ENCODE data around the gene RPS6KB2. TPM values are rescaled to one million over a fixed set of nuclear protein-coding genes. Genes with fewer than 3 reads are reported as not detected.

Gene RPS6KB2
- 55.4 and 121 TPM in 2 replicates for total RNA-seq

DNA sequence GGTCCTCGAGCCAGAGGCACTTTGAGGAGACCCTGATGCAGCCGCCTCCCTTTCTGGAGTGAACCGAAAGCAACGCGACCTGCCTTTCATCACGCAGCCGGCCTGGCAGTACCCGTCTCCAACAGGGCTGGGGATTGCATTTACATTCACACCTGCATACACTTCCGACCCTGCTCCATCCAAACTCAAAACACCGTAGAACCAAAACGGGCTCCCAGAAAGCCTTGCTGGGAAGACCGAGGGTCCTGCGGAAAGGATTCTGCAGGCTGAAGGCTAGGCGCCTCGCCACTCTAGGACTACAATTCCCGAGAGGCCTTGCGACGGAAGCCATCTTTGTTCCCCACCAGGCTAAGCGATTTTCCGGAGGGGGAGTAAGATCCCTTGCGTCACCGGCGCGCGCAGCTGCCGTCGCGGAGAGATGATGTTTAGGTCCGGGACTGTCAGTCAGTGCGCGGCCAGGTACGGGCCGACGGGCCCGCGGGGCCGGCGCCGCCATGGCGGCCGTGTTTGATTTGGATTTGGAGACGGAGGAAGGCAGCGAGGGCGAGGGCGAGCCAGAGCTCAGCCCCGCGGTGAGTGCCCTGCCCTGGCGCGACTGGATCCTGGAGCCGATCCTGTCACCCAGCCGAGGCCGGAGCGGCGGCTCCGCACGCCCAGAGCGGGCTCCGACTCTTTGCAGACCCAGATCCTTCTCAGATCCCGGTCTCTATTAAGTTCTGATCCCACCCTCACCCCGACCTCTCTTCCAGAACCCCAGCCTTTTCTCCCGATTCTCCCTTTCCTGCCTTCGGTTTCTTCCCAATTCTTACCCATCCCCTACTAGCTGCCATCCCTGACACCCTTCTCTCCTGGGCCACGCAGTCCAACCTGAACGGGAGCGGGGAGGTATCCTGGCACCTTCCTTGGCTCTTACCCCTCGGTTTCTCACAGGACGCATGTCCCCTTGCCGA, at the start of gene RPS6KB2:
TSS of gene RPS6KB2 (plus strand) at position 443 of the 950 bp plus-strand sequence. CDS start at position 495, 52 bp downstream.

DNA sequence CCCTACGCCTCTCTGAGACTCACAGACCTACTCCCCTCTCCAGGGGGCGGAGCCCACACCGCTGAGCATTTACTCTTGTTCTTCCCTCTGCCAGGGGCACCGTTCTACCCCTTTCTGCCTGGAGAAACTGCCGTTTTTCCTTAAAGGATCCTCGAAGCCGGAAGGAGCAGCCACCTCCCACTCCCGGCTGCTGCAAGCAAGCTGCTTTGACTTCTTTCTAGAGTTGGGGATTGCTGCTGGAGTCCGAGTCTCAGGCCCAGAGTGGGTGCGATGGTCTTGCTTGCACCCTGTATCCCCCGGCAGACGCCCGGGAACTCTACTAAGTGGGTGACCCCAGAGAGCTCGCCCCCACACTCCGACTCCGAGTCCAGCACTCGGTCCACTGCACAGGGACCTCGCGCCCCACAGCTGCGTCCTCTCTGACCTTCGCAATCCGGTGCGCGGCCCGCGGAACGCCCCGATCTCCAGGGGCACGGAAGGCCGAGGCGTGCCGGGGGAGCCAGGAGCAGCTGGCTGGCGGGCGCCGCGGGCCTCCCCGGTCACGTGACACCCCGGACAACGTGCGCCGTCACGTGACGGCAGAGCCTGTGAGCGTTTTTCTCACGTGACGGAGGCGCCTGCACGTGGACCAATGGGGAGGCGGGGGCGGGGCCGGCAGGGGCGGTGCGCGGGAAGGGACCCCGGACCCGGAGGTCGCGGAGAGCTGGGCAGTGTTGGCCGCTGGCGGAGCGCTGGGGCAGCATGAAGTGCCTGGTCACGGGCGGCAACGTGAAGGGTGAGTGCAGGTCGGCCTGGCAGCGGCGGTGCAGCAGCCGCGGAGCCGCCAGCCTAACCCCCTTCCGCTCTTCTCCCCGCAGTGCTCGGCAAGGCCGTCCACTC, 36.8 kb upstream of the RPS6KB2 start, which contains the start of gene RAD9A:
TSS of gene RAD9A (plus strand) at position 683 of the 879 bp plus-strand sequence. CDS start at position 742, 59 bp downstream.

DNA sequence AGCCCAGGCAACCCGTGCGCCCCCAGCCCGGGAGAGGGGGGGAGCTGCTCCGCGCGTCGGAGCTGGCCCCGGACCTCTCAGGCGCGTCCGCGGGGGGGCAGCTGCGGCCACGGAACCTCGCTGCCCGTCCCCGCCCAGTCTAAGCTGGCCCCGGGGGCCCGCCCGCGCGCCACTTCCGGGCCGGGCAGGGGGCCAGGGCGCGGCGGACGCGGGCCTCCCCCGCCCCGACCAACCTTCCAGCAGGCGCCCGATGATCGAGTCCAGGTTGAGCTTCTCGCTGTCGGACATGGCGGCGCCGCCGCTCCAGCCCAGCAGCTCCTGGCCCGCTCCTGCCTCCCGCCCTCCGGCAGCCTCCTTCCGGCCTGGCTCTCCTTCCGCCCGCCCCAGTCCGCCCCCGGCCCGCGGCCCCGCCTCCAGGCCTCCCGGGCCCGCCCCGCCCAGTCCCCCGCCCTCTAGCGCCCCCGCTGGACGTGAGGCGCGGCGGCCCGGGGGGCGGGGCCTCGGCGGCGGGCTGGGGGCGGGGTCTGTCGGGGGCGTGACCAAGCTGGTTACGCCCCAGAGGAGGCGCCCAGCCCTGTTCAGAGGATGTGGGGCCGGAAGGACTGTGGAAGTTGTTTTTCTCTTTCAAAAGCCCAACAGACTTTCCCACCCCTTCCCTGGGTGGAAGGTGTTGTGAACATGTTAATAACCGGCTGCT, 26.7 kb upstream of the RPS6KB2 start, which contains the start of gene PPP1CA:
TSS of gene PPP1CA (minus strand) at position 364 of the 697 bp plus-strand sequence. CDS start at position 288, 76 bp downstream.

DNA sequence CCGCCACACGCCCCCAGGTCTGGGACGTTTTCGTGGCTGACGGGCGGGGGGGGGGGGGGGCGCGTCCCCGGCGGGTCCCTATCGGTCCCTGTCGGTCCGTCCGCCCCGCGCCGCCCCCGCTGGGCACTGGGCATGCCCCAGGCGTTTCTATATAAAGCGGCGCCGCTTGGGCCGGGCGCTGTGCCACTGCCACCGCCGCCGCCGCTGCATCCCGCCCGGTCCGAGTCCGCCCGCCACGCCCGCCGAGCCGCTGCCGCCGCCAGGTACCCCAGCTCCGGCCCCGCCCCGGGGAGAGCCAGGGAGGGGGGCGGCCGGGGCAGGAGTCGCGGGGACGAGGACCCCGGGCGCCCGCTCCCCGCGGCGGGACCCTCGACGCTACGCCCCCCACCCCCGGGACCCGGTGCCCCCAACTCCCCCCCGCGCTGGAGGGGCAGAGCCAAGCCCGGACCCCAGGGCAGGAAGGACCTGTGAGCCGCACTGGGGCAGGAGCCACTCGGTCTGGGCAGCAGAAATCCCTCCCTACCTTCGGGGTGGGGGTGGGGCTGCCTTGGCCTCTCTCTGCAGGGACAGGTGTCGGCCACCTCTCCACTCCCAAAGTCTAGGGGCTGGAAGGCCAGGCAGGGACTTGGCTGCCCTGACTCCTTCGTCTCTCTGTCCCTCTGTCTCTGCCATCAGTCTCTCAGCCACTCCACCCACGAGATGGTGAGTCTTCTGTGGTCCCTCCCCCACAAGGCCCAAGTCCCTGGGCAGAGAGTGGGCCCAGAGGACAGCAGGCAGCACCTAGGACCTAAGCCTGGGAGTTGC, 12.6 kb upstream of the RPS6KB2 start, which contains the start of gene CARNS1:
TSS of gene CARNS1 (plus strand) at position 178 of the 804 bp plus-strand sequence. CDS start at position 700, 522 bp downstream.

DNA sequence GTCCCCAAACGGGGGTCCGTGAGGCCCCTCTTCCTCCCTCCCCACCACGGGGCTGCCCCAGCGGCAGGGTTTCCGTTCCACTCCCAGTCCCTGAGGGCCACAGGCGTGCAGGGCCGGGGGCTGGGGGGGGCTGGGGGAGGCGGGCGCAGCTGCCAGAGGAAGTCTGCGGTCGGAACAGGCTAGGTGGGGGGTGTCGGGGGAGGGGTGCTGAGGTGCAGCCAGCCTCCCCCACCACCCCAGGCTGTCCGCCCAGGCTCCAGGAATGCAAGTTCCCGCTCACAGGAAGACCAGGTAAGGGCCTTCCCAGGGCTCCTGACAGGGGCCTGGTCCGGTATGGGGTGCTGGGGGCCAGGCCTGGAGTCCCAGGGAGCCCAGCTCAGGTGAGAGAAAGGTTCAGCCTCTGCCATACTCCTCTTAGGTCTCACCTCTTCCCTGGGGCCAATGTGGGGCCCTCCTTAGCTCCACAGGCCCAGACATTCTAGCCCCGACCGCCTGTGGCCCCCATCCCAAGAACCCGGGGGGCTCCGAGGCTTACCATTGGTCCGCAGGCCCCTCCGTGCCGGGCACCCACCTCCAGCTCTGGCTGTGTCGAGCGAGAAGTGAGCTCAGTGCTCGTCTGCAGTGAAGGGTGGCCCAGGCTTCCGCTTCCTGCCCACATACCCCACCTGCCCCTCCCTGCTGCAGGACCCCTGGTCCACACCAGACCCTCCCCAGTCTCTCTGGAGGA, 9.0 kb downstream of the RPS6KB2 start, which contains the start of gene PTPRCAP:
TSS of gene PTPRCAP (minus strand) at position 601 of the 727 bp plus-strand sequence. CDS start at position 538, 63 bp downstream.

DNA sequence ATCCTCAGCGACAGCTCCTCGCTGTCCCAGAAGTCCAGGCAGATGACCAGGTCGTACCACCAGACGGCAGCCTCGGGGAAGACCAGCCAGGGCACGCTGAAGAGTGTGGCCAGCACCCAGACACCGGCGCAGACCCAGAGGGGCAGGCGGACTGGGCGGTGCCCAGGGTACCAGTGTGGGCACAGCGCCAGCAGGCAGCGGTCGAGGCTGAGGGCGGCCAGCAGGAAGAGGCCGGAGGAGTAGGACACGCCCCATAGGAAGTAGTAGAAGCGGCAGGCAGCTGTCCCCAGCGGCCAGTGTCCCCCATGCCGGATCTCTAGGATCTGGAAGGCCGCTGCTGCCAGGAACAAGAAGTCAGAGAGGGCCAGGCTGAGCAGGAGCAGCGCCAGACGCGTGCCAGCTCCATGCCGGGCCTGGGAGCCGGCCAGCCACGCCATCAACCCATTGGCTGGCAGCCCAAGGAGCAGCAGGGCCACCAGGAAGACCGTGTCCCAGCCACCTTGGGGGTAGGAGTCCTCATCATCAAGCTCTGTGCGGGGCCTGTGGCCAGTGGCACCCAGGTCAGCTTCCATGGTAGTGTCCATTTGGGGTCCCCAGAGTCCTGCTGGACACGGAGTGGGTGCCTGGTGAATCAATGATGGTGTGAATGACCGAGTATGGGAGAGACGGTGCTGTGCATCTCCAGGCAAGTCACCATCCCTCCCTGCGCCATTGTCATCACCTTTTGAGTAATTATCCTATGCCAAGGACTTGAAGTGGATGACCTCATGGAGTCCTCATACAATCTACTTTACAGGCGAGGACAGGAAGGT, 24.1 kb downstream of the RPS6KB2 start, which contains the start of gene GPR152:
TSS of gene GPR152 (minus strand) at position 589 of the 812 bp plus-strand sequence. CDS start at position 584, 5 bp downstream.

DNA sequence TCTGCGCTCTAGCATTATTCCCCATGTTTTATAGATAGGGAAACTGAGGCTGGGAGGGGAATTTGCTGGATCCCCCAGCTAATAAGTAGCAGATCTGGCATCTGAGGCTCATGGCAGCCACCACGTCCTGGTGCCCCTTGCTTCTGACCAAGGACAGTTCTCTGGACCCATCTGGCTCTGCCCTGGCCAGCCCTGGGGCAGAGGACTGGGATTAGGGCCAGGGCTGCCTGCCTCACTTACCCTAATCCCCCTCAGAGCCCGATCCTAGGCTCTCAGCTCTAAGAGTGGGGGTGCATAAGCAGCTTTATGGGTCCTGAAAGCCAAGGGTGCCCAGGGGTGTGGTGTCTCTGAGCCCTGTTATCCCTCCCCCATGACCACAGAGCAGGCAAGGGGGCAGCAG, 26.8 kb downstream of the RPS6KB2 start, which contains the start of gene CABP4:
TSS of gene CABP4 (plus strand) at position 301 of the 400 bp plus-strand sequence. CDS start at position 371, 70 bp downstream.

DNA sequence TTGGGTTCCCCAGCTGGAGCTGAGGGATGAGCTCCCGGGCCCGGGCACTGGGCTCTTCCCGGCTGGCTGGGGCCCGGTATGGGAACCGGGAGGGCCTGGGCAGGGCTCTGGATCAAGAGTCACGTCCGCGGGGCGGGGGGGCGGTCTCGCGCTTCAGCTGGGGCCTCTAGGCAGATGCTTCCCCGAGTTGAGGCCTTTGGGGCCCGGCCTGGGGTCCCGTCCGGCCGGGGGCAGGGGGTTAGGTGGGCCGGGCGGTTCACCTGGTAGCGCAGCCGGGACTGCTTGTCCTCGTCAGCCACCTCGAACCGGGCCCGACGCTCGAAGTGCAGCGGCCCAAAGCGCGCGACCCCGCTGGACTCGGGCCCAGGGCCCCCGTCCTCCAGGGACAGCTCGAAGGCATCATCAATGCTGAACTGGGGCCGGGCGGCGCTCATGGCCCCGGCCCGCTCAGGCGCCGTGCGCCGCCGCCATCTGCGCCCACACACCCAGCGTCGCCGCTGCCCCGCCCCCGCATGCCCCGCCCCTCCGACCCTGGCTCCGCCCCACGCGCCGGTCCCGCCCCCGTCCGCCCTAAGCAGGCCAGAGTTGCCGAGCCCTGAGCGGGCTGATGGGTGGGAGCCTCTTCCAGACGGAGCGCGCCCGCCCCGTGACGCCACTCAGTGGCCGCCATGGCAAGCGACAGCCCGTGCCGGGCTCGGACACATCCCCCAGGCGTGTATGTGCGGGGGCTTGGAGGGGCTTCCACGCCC, 40.6 kb downstream of the RPS6KB2 start, which contains the start of gene TMEM134:
TSS of gene TMEM134 (minus strand) at position 493 of the 749 bp plus-strand sequence. CDS start at position 434, 59 bp downstream.

DNA sequence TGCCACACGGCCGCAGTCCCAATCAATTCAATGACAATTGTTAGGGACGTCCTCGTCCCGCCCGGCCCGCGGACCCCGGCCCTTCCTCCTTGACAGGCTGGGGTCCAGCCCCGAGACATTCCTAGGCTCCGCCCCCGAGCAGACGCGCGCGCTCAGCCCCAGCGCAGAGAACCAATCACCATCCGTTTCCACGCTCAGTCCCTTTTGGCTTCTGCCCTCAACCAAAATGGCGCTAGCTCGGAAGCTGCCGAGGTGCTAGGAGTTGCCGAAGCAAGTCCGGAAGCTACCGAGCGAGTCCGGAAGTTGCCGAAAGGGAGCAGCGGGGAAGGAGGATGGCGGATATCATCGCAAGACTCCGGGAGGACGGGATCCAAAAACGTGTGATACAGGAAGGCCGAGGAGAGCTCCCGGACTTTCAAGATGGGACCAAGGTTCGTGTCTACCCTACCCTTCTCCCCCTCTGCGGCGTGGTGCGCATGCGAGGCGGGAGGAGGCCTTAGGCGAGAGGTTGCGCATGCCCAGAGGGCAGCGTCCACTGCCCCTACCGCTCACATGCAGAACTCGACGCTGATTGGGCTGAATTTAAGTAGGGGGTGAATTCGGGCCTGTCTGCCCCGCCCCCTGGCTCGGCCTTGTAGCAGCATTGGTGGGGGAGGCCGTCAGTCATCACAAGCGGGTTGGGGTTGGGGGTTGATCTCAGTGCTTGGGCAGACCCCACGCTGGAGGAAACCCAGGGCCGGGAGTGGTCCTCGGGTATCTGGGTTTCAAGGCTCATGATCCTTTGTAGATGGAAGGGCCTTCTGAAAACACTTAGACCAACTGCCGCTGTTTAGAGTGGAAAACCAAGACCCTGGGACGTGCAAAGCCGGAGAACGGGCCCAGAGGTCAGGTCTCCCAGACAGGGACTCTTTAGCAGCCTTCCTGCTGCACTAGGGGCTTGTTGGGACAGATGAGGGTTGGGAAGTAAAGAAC, 54.8 kb downstream of the RPS6KB2 start, which contains the start of gene AIP:
TSS of gene AIP (plus strand) at position 200 of the 972 bp plus-strand sequence. CDS start at position 333, 133 bp downstream.

Small RNA genes lying within 50 kb of the gene (small RNA-seq; reads per million reads assigned to genes)
- not detected for gene RNU6-1238P

Other genes with a start within 250 kb of the RPS6KB2 start
- 27.5 and 40.4 TPM in 2 replicates for gene GRK2, start 162.0 kb upstream of the RPS6KB2 start, total RNA-seq
- 28.1 and 42.4 TPM in 2 replicates for gene ANKRD13D, start 139.2 kb upstream of the RPS6KB2 start, total RNA-seq
- 41.2 and 67.5 TPM in 2 replicates for gene SSH3, start 125.0 kb upstream of the RPS6KB2 start, total RNA-seq
- gene POLD4, start 74.9 kb upstream of the RPS6KB2 start, total RNA-seq, result 64.9 and 71.1 TPM in 2 replicates
- gene CLCF1, start 54.9 kb upstream of the RPS6KB2 start, total RNA-seq, result 17.8 and 22.8 TPM in 2 replicates
- gene RAD9A, start 36.5 kb upstream of the RPS6KB2 start, total RNA-seq, result 10.7 and 18.8 TPM in 2 replicates
- gene PPP1CA, start 26.6 kb upstream of the RPS6KB2 start, total RNA-seq, result 223 and 479 TPM in 2 replicates
- gene TBC1D10C, start 24.4 kb upstream of the RPS6KB2 start, total RNA-seq, result under 0.01 TPM in 1 of 2 replicates, not detected in the other
- under 0.01 TPM in 1 of 2 replicates, not detected in the other for gene CARNS1, start 12.8 kb upstream of the RPS6KB2 start, total RNA-seq
- 1.5 and 1.6 TPM in 2 replicates for gene PTPRCAP, start 9.2 kb downstream of the RPS6KB2 start, total RNA-seq
- gene CORO1B, start 15.0 kb downstream of the RPS6KB2 start, total RNA-seq, result 135 and 136 TPM in 2 replicates
- gene GPR152, start 24.2 kb downstream of the RPS6KB2 start, total RNA-seq, result not detected in 2 replicates
- not detected in 2 replicates for gene CABP4, start 26.9 kb downstream of the RPS6KB2 start, total RNA-seq
- 27.5 and 62.4 TPM in 2 replicates for gene TMEM134, start 40.8 kb downstream of the RPS6KB2 start, total RNA-seq
- 69.5 and 122 TPM in 2 replicates for gene AIP, start 54.5 kb downstream of the RPS6KB2 start, total RNA-seq
- 42.4 and 45.5 TPM in 2 replicates for gene PITPNM1, start 76.9 kb downstream of the RPS6KB2 start, total RNA-seq
- 19.6 and 52.8 TPM in 2 replicates for gene CDK2AP2, start 79.7 kb downstream of the RPS6KB2 start, total RNA-seq
- gene CABP2, start 95.0 kb downstream of the RPS6KB2 start, total RNA-seq, result not detected in 2 replicates
- 1,369 and 1,673 TPM in 2 replicates for gene GSTP1, start 155.3 kb downstream of the RPS6KB2 start, total RNA-seq
- 141 and 176 TPM in 2 replicates for gene NDUFV1, start 178.4 kb downstream of the RPS6KB2 start, total RNA-seq
- gene NUDT8, start 201.4 kb downstream of the RPS6KB2 start, total RNA-seq, result 5.3 and 11.8 TPM in 2 replicates
- gene TBX10, start 211.3 kb downstream of the RPS6KB2 start, total RNA-seq, result not detected in 2 replicates
- gene ACY3, start 222.2 kb downstream of the RPS6KB2 start, total RNA-seq, result not detected in 2 replicates
- gene ALDH3B2, start 246.1 kb downstream of the RPS6KB2 start, total RNA-seq, result 1.5 and 6.7 TPM in 2 replicates